HFFc6 (cell line): Measurements from ENCODE around the gene KRT84. TPM values are rescaled to one million over a fixed set of nuclear protein-coding genes. Genes with fewer than 3 reads are reported as not detected.

ENCODE experiments used
- DNase-seq: peaks from one replicate; pipeline ENCODE4 v3.0.0-alpha.2; 2018
- H3K27ac Mint-ChIP-seq: 2 replicates; pipeline ENCODE4 v1.8.0; 2020; ENCODE audit warnings: mild to moderate bottlenecking, mixed read lengths
- H3K27me3 Mint-ChIP-seq: 2 replicates; pipeline ENCODE4 v1.8.0; 2021; ENCODE audit warnings: mild to moderate bottlenecking, moderate library complexity, mixed read lengths; ENCODE audit not compliant: insufficient read depth
- H3K36me3 Mint-ChIP-seq: 2 replicates; pipeline ENCODE4 v1.8.0; 2021; ENCODE audit warnings: low read depth, mixed read lengths
- H3K4me1 Mint-ChIP-seq: 2 replicates; pipeline ENCODE4 v1.8.0; 2020; ENCODE audit warnings: low read depth, mixed read lengths
- H3K4me3 Mint-ChIP-seq: 2 replicates; pipeline ENCODE4 v1.8.0; 2020; ENCODE audit warnings: mild to moderate bottlenecking, moderate library complexity, mixed read lengths
- H3K9me3 Mint-ChIP-seq: 2 replicates; pipeline ENCODE4 v1.8.0; 2020; ENCODE audit warnings: mild to moderate bottlenecking, mixed read lengths
- CTCF ChIP-seq: fragments of 200-600 bp; sonication (generic); IDR thresholded peaks from 2 replicates; pipeline ENCODE4 v1.5.0; 2021; ENCODE audit warnings: antibody characterized with exemption, mild to moderate bottlenecking
- total RNA-seq, 6 experiments: library from RNA; stranded (reverse); fragmentation: NEBNext Ultra II Directional; extraction: Animal tissue kit (Norgen Biotek cat#: 25700); gene quantifications; 2 replicates in 1 of 6; 3 replicates in 5 of 6; pipeline ENCODE4 v1.2.3, GENCODE V29; 2021

KRT84 gene
- total RNA-seq, 6 experiments from 2014 or later = not detected

DNA sequence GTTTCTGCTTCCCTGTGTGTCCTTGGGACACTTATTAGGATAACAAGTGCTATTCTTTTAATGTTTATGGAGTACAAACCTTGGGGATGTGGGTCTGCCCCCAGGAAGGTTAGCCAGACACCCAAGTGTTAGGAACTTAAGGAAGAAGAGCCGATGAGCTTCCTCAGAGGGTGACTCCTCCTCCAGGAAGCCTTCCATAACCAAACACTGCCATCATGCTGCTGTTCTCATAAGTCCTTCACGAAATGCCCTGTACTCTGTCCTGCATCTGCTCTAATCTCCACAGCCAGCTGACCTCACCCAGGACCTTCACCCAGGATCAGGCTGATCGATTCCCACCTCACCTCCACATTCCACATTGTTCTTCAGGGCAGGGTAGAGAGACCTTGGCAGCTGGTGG, 16.9 kb downstream of the KRT84 start:
- H3K27ac Mint-ChIP-seq = no peak overlapping the region
- H3K4me3 Mint-ChIP-seq = no peak overlapping the region
- H3K9me3 Mint-ChIP-seq = no peaks in the 10 kb centered on the region
- H3K4me1 Mint-ChIP-seq = peaks cover 13% of the 10 kb centered on the region; the same call in 1 of the 2 replicates
- no peaks in the 10 kb centered on the region for H3K36me3 Mint-ChIP-seq
- H3K27me3 Mint-ChIP-seq = peaks cover 34% of the 10 kb centered on the region
- no peak for DNase-seq
- TF ChIP-seq CTCF = no peak

GRCh38 chr12:52367876-52368275, 17.6 kb downstream of the KRT84 start:
- no peak overlapping the region for H3K27ac Mint-ChIP-seq
- peaks cover 34% of the 10 kb centered on the region for H3K27me3 Mint-ChIP-seq
- TF ChIP-seq CTCF = no peak
- no peaks in the 10 kb centered on the region for H3K36me3 Mint-ChIP-seq
- H3K4me1 Mint-ChIP-seq = peaks cover 13% of the 10 kb centered on the region; the same call in 1 of the 2 replicates
- H3K9me3 Mint-ChIP-seq = no peaks in the 10 kb centered on the region
- no peak for DNase-seq
- H3K4me3 Mint-ChIP-seq = no peak overlapping the region

GRCh38 chr12:52366738-52367485, 18.5 kb downstream of the KRT84 start, which contains the start of gene KRT85:
Gene KRT85 (minus strand): TSS chr12:52367481. CDS start chr12:52367405, 76 bp downstream.
- H3K36me3 Mint-ChIP-seq = no peaks in the 10 kb centered on the region
- TF ChIP-seq CTCF = no peak
- no peak for DNase-seq
- no peak within 1 kb of the TSS for H3K27ac Mint-ChIP-seq
- H3K9me3 Mint-ChIP-seq = no peaks in the 10 kb centered on the region
- H3K27me3 Mint-ChIP-seq = peaks cover 36% of the 10 kb centered on the region
- H3K4me3 Mint-ChIP-seq = no peak within 1 kb of the TSS
- peaks cover 12% of the 10 kb centered on the region; the same call in 1 of the 2 replicates for H3K4me1 Mint-ChIP-seq

- no peak for TF ChIP-seq CTCF
- no peaks in the 10 kb centered on the region for H3K36me3 Mint-ChIP-seq
- H3K4me3 Mint-ChIP-seq = no peak overlapping the region
- H3K4me1 Mint-ChIP-seq = no peaks in the 10 kb centered on the region
- no peak for DNase-seq
- H3K27ac Mint-ChIP-seq = no peak overlapping the region
- H3K27me3 Mint-ChIP-seq = peaks cover 35% of the 10 kb centered on the region
- H3K9me3 Mint-ChIP-seq = no peaks in the 10 kb centered on the region
Observed at GRCh38 chr12:52364901-52365489, 20.5 kb downstream of the KRT84 start.

DNA sequence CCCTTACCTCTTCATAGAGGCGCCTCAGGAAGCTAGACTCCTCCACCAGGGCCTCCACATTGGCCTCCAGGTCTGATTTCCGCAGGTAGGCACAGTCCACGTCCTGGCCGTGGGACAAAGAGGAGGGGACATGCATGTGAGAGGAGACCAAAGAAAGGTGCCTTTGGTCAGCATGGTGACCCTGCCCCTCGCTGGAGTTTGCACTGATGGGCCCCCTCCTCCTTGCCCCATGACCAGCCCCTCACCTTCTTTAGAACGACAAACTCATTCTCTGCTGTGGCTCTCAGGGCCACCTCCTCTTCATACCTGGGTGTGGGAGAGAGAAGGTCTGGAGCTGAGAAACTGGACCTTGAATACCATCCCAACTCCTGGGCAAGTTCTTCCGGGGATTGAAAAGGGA, 21.4 kb downstream of the KRT84 start:
- TF ChIP-seq CTCF = no peak
- Mint-ChIP-seq H3K36me3 (no peaks in the 10 kb centered on the region), H3K27me3 (peaks cover 37% of the 10 kb centered on the region), H3K27ac (no peak overlapping the region), H3K4me1 (no peaks in the 10 kb centered on the region), H3K9me3 (no peaks in the 10 kb centered on the region), H3K4me3 (no peak overlapping the region)
- DNase-seq = no peak
